Vagina (tissue), 2 donors: Measurements from ENCODE around the gene SLC1A4. TPM values are rescaled to one million over a fixed set of nuclear protein-coding genes. Genes with fewer than 3 reads are reported as not detected.

ENCODE experiments used
- DNase-seq, 2 donors: peaks; one replicate each; pipeline ENCODE4 v3.0.0-alpha.2; 2017; ENCODE audit errors: extremely low spot score in 2 of 2
- H3K27ac ChIP-seq: fragments of 200-600 bp; sonication (generic); one replicate; pipeline ENCODE4 v1.5.1; 2019
- H3K27me3 ChIP-seq: fragments of 200-600 bp; sonication (generic); one replicate; pipeline ENCODE4 v1.5.1; 2019
- H3K36me3 ChIP-seq, 2 donors: fragments of 200-600 bp; sonication (generic); one replicate each; pipeline ENCODE4 v1.5.1; 2017 to 2019
- H3K4me1 ChIP-seq: fragments of 200-600 bp; sonication (generic); one replicate; pipeline ENCODE4 v1.5.1; 2019
- H3K4me3 ChIP-seq, 2 donors: fragments of 200-600 bp; sonication (generic); 1 replicate in 1 of 2; 2 replicates in 1 of 2; pipeline ENCODE4 v1.5.1; 2016 to 2019
- H3K9me3 ChIP-seq: fragments of 200-600 bp; sonication (generic); one replicate; pipeline ENCODE4 v1.5.1; 2019
- CTCF ChIP-seq, 3 experiments: fragments of 450-650 bp in 2 of 3; fragments of 200-600 bp in 1 of 3; sonication (generic) in 1 of 3; IDR thresholded peaks; one replicate each; pipeline ENCODE4 v1.5.1; 2017 to 2019; ENCODE audit warnings: antibody characterized with exemption in 3 of 3, mild to moderate bottlenecking in 2 of 3, moderate library complexity in 2 of 3
- POLR2A ChIP-seq, 2 donors: fragments of 450-650 bp; IDR thresholded peaks; one replicate each; pipeline ENCODE4 v1.6.1; 2017; ENCODE audit warnings: antibody characterized with exemption in 2 of 2, mild to moderate bottlenecking in 2 of 2, moderate library complexity in 2 of 2
- POLR2AphosphoS5 ChIP-seq, 2 donors: sonication (generic); formaldehyde crosslinking; IDR thresholded peaks; one replicate each; pipeline ENCODE4 v1.9.0; 2017; ENCODE audit warnings: antibody characterized with exemption in 2 of 2, mild to moderate bottlenecking in 2 of 2, low read depth in 1 of 2; ENCODE audit not compliant: insufficient read depth in 1 of 2
- intact Hi-C: fragments of 100-400 bp; cut with DNase I; formaldehyde crosslinking; loops from one replicate; pipeline ENCODE4 v1.15.1; 2023
- total RNA-seq: library from RNA; depleted of rRNA; stranded (reverse); fragments of >200 nt; gene quantifications from one replicate; pipeline ENCODE4 v1.2.3, GENCODE V29; 2016

The SLC1A4 gene
- total RNA-seq, 1 donor from 2014 or later: 11.5 TPM

GRCh38 chr2:65057391-65058052 lies 68.3 kb downstream of the SLC1A4 start:
- Histone ChIP-seq H3K36me3 (no peaks in the 10 kb centered on the region), H3K27me3 (no peaks in the 10 kb centered on the region), H3K27ac (peak overlapping the region; percentile 94), H3K4me1 (peaks cover 64% of the 10 kb centered on the region), H3K9me3 (no peaks in the 10 kb centered on the region), H3K4me3 (peak overlapping the region; percentile 65 to 82)
- no peak for TF ChIP-seq POLR2A (IDR thresholded peaks at IDR 0.05)
- TF ChIP-seq POLR2AphosphoS5 (IDR thresholded peaks at IDR 0.05; ENCODE audit: insufficient read depth in 1 of 2, low read depth in 1 of 2): peak in 1 of 2 donors; percentile 34
- no peak for TF ChIP-seq CTCF (IDR thresholded peaks at IDR 0.05)
- no peak for DNase-seq
- intact Hi-C loops: loop anchor here (5.0 to 10.0 kb wide), 2 partner anchors 75 to 377 kb away; partner anchors contain the start of genes RAB1A and SPRED2

- DNase-seq: no peak
- H3K36me3 ChIP-seq: no peaks in the 10 kb centered on the region
- no peak for TF ChIP-seq POLR2A (IDR thresholded peaks at IDR 0.05)
- peak in 1 of 2 donors; percentile 64 for TF ChIP-seq POLR2AphosphoS5 (IDR thresholded peaks at IDR 0.05; ENCODE audit: insufficient read depth in 1 of 2, low read depth in 1 of 2)
- TF ChIP-seq CTCF (IDR thresholded peaks at IDR 0.05): no peak
- H3K4me3 ChIP-seq: no peak overlapping the region
- H3K4me1 ChIP-seq: peaks cover 79% of the 10 kb centered on the region
- intact Hi-C loops: loop anchor here (5.0 to 10.0 kb wide), 2 partner anchors 73 to 376 kb away; partner anchors contain the start of genes RAB1A and SPRED2
- no peaks in the 10 kb centered on the region for H3K9me3 ChIP-seq
- peak overlapping the region; percentile 94 for H3K27ac ChIP-seq
- H3K27me3 ChIP-seq: no peaks in the 10 kb centered on the region
These were observed 69.9 kb downstream of the SLC1A4 start for GRCh38 chr2:65059071-65059470.

- intact Hi-C loops: no loop called here
- H3K9me3 ChIP-seq: no peaks in the 10 kb centered on the region
- TF ChIP-seq POLR2AphosphoS5 (IDR thresholded peaks at IDR 0.05; ENCODE audit: insufficient read depth in 1 of 2, low read depth in 1 of 2): no peak
- no peak for TF ChIP-seq POLR2A (IDR thresholded peaks at IDR 0.05)
- no peak for TF ChIP-seq CTCF (IDR thresholded peaks at IDR 0.05)
- H3K27ac ChIP-seq: peak overlapping the region; percentile 54
- H3K4me3 ChIP-seq: no peak overlapping the region
- peaks cover 94% of the 10 kb centered on the region for H3K4me1 ChIP-seq
- H3K27me3 ChIP-seq: no peaks in the 10 kb centered on the region
- H3K36me3 ChIP-seq: no peaks in the 10 kb centered on the region
- DNase-seq: no peak
These were observed 72.1 kb downstream of the SLC1A4 start for GRCh38 chr2:65061146-65061909.

- Histone ChIP-seq H3K27me3 (no peaks in the 10 kb centered on the region), H3K4me3 (no peak overlapping the region), H3K36me3 (no peaks in the 10 kb centered on the region), H3K4me1 (peaks cover 94% of the 10 kb centered on the region), H3K9me3 (no peaks in the 10 kb centered on the region), H3K27ac (peak overlapping the region; percentile 54)
- no peak for DNase-seq
- intact Hi-C loops: no loop called here
- TF ChIP-seq POLR2AphosphoS5 (IDR thresholded peaks at IDR 0.05; ENCODE audit: insufficient read depth in 1 of 2, low read depth in 1 of 2): peak in 1 of 2 donors; percentile 44
- TF ChIP-seq POLR2A (IDR thresholded peaks at IDR 0.05): no peak
These were observed 72.7 kb downstream of the SLC1A4 start for GRCh38 chr2:65061910-65062339.

- DNase-seq: no peak
- H3K27ac ChIP-seq: peak overlapping the region; percentile 69
- no peaks in the 10 kb centered on the region for H3K27me3 ChIP-seq
- H3K9me3 ChIP-seq: no peaks in the 10 kb centered on the region
- TF ChIP-seq CTCF (IDR thresholded peaks at IDR 0.05) (no peak), POLR2AphosphoS5 (IDR thresholded peaks at IDR 0.05; ENCODE audit: insufficient read depth in 1 of 2, low read depth in 1 of 2) (no peak), POLR2A (IDR thresholded peaks at IDR 0.05) (no peak)
- no peak overlapping the region for H3K4me3 ChIP-seq
- no peaks in the 10 kb centered on the region for H3K36me3 ChIP-seq
- intact Hi-C loops: no loop called here
- H3K4me1 ChIP-seq: peaks cover 94% of the 10 kb centered on the region
These were observed 73.9 kb downstream of the SLC1A4 start for GRCh38 chr2:65062843-65063825.
